NCI-H526 treated with DMSO at 0.1 percent for 48 hours (cell line): ENCODE results near the gene MLN.

ENCODE experiments used
- DNase-seq: peaks from one replicate; lab custom pipeline; 2025; lab: John Stamatoyannopoulos, UW

The MLN gene

GRCh38 chr6:33771146-33772081, 32.4 kb downstream of the MLN start:
- peak; percentile 62 for DNase-seq

- no peak for DNase-seq
Measured at GRCh38 chr6:33770833-33771145, 33.0 kb downstream of the MLN start.

- DNase-seq: no peak
Measured at GRCh38 chr6:33770124-33770832, 33.5 kb downstream of the MLN start.

GRCh38 chr6:33769248-33769821, 34.5 kb downstream of the MLN start:
- no peak for DNase-seq

GRCh38 chr6:33768644-33769120, 35.1 kb downstream of the MLN start:
- peak; percentile 14 for DNase-seq

GRCh38 chr6:33766921-33767907, 36.6 kb downstream of the MLN start:
- no peak for DNase-seq

GRCh38 chr6:33765368-33765767, 38.4 kb downstream of the MLN start:
- DNase-seq: no peak

GRCh38 chr6:33764036-33764435, 39.8 kb downstream of the MLN start:
- no peak for DNase-seq

GRCh38 chr6:33763483-33763882, 40.3 kb downstream of the MLN start:
- no peak for DNase-seq

GRCh38 chr6:33762713-33763112, 41.1 kb downstream of the MLN start:
- DNase-seq: no peak

- DNase-seq: no peak
Measured at GRCh38 chr6:33761922-33762629, 41.7 kb downstream of the MLN start.

GRCh38 chr6:33761581-33761921, 42.3 kb downstream of the MLN start:
- DNase-seq: no peak

- DNase-seq: no peak
Measured at GRCh38 chr6:33759887-33760629, 43.7 kb downstream of the MLN start.

- no peak for DNase-seq
Measured at GRCh38 chr6:33758815-33759216, 45.0 kb downstream of the MLN start.

GRCh38 chr6:33757906-33758305, 45.9 kb downstream of the MLN start:
- DNase-seq: no peak

GRCh38 chr6:33757113-33757512, 46.7 kb downstream of the MLN start:
- DNase-seq: no peak

GRCh38 chr6:33756211-33756954, 47.4 kb downstream of the MLN start:
- DNase-seq: no peak

- peak; percentile 66 for DNase-seq
Measured at GRCh38 chr6:33755070-33755869, 48.5 kb downstream of the MLN start.

- DNase-seq: no peak
Measured at GRCh38 chr6:33754222-33754621, 49.6 kb downstream of the MLN start.
